Measurements from ENCODE around the gene ZNRF3.
"Not testable (repeated sequence)": the region's sequence is repeated elsewhere in the genome, so short reads cannot be mapped to it uniquely, and the experiment has no call there.

ZNRF3 gene

DNA sequence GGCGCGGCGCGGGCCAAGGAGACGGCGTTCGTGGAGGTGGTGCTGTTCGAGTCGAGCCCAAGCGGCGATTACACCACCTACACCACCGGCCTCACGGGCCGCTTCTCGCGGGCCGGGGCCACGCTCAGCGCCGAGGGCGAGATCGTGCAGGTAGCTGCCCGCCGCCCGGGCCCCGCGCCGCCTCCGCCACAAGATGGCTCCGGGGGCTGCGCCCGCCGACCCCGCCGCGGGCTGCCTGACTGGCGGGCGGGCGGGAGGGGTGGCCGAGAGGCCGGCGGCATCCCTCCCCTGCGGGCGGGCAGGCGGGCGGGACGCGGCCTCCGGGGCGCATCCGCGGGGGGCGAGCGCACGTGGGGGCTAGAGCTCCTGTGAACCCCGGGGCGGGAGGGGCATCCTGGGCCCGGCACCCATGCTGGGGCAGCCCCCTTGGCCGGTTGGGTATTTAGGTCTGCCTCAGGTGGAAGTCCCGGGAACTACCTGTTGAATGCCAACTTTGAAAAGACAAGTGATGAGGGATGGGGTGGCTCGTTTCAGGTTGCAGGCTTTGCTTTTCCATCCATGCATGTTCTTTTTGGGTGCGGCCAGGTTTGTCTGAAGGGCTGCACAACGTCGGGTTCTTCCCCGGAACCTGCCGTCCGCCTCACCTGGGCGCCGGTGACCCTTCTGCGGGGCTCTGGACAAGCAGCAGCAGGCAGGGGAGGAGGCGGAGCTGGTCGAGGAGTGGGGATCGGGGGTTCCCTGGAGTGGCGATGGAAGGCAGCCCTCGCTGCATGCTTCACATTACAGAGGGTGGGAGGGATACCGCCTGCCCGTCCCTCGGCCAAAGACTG lies 760 bp downstream of the ZNRF3 start:
- intact Hi-C loops (cut with DNase I): no loop called here
- DNase-seq: peak in 4 of 10 donors; percentile 22 to 85 (median 52)

- DNase-seq: peak in 1 of 10 donors; percentile 64
- intact Hi-C loops (cut with DNase I): no loop called here
These were observed 1.5 kb downstream of the ZNRF3 start for GRCh38 chr22:28884747-28885350.

- intact Hi-C loops (cut with DNase I): no loop called here
- no peak for DNase-seq
These were observed 2.6 kb downstream of the ZNRF3 start for GRCh38 chr22:28885939-28886338.

GRCh38 chr22:28886679-28887078 lies 3.3 kb downstream of the ZNRF3 start:
- DNase-seq; intact Hi-C loops (cut with DNase I): not testable (repeated sequence)

GRCh38 chr22:28887725-28888459 lies 4.5 kb downstream of the ZNRF3 start:
- intact Hi-C loops (cut with DNase I): no loop called here
- DNase-seq: no peak

DNA sequence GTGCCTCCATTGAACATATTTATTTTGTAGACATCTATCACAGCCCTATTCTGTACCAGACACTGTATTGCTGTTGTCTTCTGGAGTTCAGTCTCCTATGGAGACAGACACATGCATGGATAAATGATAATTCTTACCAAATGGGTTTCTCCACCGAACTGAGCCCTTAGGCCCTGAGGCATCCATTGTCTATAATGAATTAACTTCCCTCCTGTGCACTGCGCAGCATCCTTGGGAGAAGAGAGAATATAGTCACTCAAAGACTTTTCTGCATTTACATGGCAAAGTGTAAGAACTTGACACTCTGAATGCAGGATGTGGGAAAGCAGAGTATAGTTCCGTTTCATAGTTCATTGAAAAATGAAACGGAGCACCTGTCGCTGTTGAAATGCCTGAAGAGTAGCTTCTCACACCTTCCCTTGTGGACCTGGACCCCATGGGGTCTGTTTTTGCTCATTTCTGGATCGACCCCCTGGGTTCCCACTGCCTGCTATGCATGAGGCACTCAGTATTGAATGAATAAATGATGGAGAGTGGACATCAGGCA lies 6.2 kb downstream of the ZNRF3 start:
- DNase-seq: no peak
- intact Hi-C loops (cut with DNase I): no loop called here

GRCh38 chr22:28891156-28891733 lies 7.9 kb downstream of the ZNRF3 start:
- intact Hi-C loops (cut with DNase I): no loop called here
- no peak for DNase-seq

GRCh38 chr22:28892175-28892731 lies 8.9 kb downstream of the ZNRF3 start:
- intact Hi-C loops (cut with DNase I): no loop called here
- DNase-seq: no peak

- DNase-seq: no peak
- intact Hi-C loops (cut with DNase I): no loop called here
These were observed 10.4 kb downstream of the ZNRF3 start for GRCh38 chr22:28893810-28894209.

GRCh38 chr22:28894334-28894733 lies 11.0 kb downstream of the ZNRF3 start:
- intact Hi-C loops (cut with DNase I): no loop called here

GRCh38 chr22:28894807-28895206 lies 11.4 kb downstream of the ZNRF3 start:
- DNase-seq: peak in 1 of 10 donors; percentile 24
- intact Hi-C loops (cut with DNase I): no loop called here

More at GRCh38 chr22:28894334-28894733, 11.0 kb downstream of the ZNRF3 start:
- DNase-seq: peak in 3 of 10 donors; percentile 34 to 79 (median 72)

DNA sequence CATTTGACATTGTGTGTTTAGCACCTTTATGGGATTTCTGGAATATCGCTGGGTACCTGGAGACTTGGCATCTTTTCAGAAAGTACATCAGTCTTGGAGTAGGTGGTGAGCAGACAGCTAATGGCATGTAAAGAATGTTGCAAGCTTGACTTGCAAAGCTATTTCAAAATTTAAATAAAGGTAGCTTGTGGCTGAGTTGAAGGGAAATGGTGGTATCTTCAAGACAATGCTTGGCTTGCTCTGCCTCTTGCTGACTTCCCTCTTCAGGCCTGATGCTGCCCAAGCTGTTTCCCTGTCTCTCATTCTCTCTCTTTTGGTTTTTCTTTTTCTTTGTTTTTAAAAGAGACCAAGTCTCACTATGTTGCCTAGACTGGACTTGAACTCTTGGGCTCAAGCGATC lies 13.2 kb downstream of the ZNRF3 start:
- no peak for DNase-seq
- intact Hi-C loops (cut with DNase I): no loop called here

DNA sequence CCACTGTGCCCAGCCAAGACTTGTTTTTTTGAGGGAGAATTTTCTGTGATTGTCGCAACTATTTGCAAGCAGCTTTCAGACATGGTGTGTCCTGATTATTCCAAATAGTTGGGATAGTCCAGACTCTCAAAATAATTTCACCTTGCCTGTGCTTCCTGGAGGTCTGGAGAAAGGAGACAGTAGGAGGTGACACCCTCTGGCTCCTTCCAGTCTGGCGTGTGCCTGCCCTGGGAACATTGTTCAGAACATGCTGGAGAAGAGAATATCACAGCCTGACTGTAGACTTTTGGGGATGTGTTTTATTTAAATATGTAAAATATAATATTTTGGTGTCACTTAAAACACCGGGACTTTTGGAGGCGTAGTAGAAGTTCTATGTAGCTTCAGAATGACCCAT lies 14.9 kb downstream of the ZNRF3 start:
- intact Hi-C loops (cut with DNase I): no loop called here
- DNase-seq: peak in 1 of 10 donors; percentile 9

GRCh38 chr22:28899199-28899853 lies 16.0 kb downstream of the ZNRF3 start:
- peak in 1 of 10 donors; percentile 25 for DNase-seq
- intact Hi-C loops (cut with DNase I): no loop called here

- intact Hi-C loops (cut with DNase I): no loop called here
- no peak for DNase-seq
These were observed 17.1 kb downstream of the ZNRF3 start for GRCh38 chr22:28900379-28900925.

- DNase-seq: no peak
These were observed 19.1 kb downstream of the ZNRF3 start for GRCh38 chr22:28902490-28902889.

GRCh38 chr22:28903080-28903479 lies 19.7 kb downstream of the ZNRF3 start:
- intact Hi-C loops (cut with DNase I): no loop called here
- DNase-seq: no peak

More at GRCh38 chr22:28902490-28902889, 19.1 kb downstream of the ZNRF3 start:
- intact Hi-C loops (cut with DNase I): no loop called here

DNA sequence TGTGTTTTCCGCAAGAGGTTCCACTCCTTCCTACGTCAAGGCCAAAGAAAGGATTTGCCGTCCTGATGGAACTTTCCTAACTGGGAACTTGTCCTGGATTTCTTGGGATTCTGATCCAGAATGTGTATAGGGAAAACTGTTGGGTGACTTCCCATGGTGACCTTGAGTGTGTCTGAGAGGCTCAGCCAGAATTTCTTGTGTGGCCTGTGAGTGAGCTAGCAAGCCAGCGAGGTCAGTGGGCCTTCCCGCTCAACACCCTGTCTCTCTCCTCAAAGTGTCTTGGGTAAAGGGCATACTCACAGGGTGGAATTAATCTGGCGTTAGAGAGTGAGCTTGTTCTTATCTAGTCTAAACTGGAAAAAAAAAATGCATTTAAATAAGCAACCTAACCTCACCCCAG lies 20.4 kb downstream of the ZNRF3 start:
- peak in 1 of 10 donors; percentile 25 for DNase-seq
- intact Hi-C loops (cut with DNase I): no loop called here

GRCh38 chr22:28904211-28904896 lies 21.0 kb downstream of the ZNRF3 start:
- intact Hi-C loops (cut with DNase I): no loop called here
- no peak for DNase-seq

Measured in posterior cingulate gyrus (tissue), 11 donors.